Upper lobe of left lung (tissue), 6 donors: ENCODE results near the gene RING1. TPM values are rescaled to one million over a fixed set of nuclear protein-coding genes. Genes with fewer than 3 reads are reported as not detected.

Source experiments
- ATAC-seq, 2 donors: fragments of 200-7000 bp; cut with Tn5 transposase; one replicate each; pipeline ENCODE4 v1.9.1; 2022; ENCODE audit warnings: mild to moderate bottlenecking in 2 of 2, moderate library complexity in 2 of 2; ENCODE audit not compliant: low FRiP score in 2 of 2
- DNase-seq, 2 donors: peaks; one replicate each; pipeline ENCODE4 v3.0.0-alpha.2; 2019 to 2020
- H3K27ac ChIP-seq, 4 donors: fragments of 200-600 bp; sonication (generic); one replicate each; pipeline ENCODE4 v1.5.1; 2016 to 2019
- H3K27me3 ChIP-seq, 4 donors: fragments of 200-600 bp; sonication (generic); one replicate each; pipeline ENCODE4 v1.5.1; 2017 to 2019
- H3K36me3 ChIP-seq, 4 donors: fragments of 200-600 bp; sonication (generic); one replicate each; pipeline ENCODE4 v1.5.1; 2016 to 2019
- H3K4me1 ChIP-seq, 4 donors: fragments of 200-600 bp; sonication (generic); one replicate each; pipeline ENCODE4 v1.5.1; 2018 to 2019
- H3K4me3 ChIP-seq, 4 donors: fragments of 200-600 bp; sonication (generic); one replicate each; pipeline ENCODE4 v1.5.1; 2017 to 2019; ENCODE audit warnings: mild to moderate bottlenecking in 2 of 4, moderate library complexity in 1 of 4
- H3K9me3 ChIP-seq, 4 donors: fragments of 200-600 bp; sonication (generic); one replicate each; pipeline ENCODE4 v1.5.1; 2018 to 2019
- CTCF ChIP-seq, 6 experiments: fragments of 450-650 bp in 4 of 6; fragments of 200-600 bp in 2 of 6; sonication (generic) in 2 of 6; IDR thresholded peaks; one replicate each; pipeline ENCODE4 v1.5.1; 2016 to 2019; ENCODE audit warnings: antibody characterized with exemption in 6 of 6
- EP300 ChIP-seq, 4 donors: sonication (generic); formaldehyde crosslinking; IDR thresholded peaks; one replicate each; pipeline ENCODE4 v1.5.1; 2017; ENCODE audit warnings: antibody characterized with exemption in 4 of 4, control low read depth in 2 of 4
- POLR2A ChIP-seq, 4 donors: fragments of 450-650 bp; IDR thresholded peaks; one replicate each; pipeline ENCODE4 v1.5.1; 2016 to 2017; ENCODE audit warnings: antibody characterized with exemption in 4 of 4, mild to moderate bottlenecking in 2 of 4
- POLR2AphosphoS5 ChIP-seq, 2 donors: sonication (generic); formaldehyde crosslinking; IDR thresholded peaks; one replicate each; pipeline ENCODE4 v1.5.1; 2017; ENCODE audit warnings: antibody characterized with exemption in 2 of 2
- WGBS, 2 donors: methylation state at CpG; one replicate each; pipeline ENCODE4 v1.1.5; 2017 to 2018; 5-methylcytosine and 5-hydroxymethylcytosine counted together
- small RNA-seq, 4 donors: library from RNA; depleted of rRNA; stranded (forward); fragments of <200 nt; gene quantifications; one replicate each; pipeline ENCODE3, GENCODE V24; 2016
- total RNA-seq, 6 donors: library from RNA; depleted of rRNA in 4 of 6; stranded (reverse); fragments of >200 nt in 4 of 6; gene quantifications; one replicate each; pipeline versions ENCODE4 v1.1.0 to v1.2.1, GENCODE V29; 2016 to 2021
- donor health status: DM: no; HTN: no; CAD: no; lungs with moderate emphysema.
- donor health status: DM: no; HTN: yes; CAD: no; lungs with severe emphysema.

The RING1 gene
- total RNA-seq, 6 donors from 2014 or later = 17.9 to 50.6 (median 40.4) TPM

- Histone ChIP-seq H3K9me3 (no peaks in the 10 kb centered on the region), H3K4me1 (peaks cover 23 to 30% (median 25%) of the 10 kb centered on the region in 4 donors), H3K27me3 (no peaks in the 10 kb centered on the region), H3K27ac (no peak overlapping the region), H3K36me3 (peaks cover 0 to 13% (median 0%) of the 10 kb centered on the region in 4 donors), H3K4me3 (no peak overlapping the region)
- no peak for DNase-seq
- TF ChIP-seq CTCF (IDR thresholded peaks at IDR 0.05) (no peak), EP300 (IDR thresholded peaks at IDR 0.05) (no peak), POLR2AphosphoS5 (IDR thresholded peaks at IDR 0.05) (no peak), POLR2A (IDR thresholded peaks at IDR 0.05) (no peak)
- WGBS, 2 donors = 78 to 90% methylated on average over 6 of the region's 6 CpGs
- no peak for ATAC-seq
These were observed 43.2 kb downstream of the RING1 start for GRCh38 chr6:33251395-33252012.

DNA sequence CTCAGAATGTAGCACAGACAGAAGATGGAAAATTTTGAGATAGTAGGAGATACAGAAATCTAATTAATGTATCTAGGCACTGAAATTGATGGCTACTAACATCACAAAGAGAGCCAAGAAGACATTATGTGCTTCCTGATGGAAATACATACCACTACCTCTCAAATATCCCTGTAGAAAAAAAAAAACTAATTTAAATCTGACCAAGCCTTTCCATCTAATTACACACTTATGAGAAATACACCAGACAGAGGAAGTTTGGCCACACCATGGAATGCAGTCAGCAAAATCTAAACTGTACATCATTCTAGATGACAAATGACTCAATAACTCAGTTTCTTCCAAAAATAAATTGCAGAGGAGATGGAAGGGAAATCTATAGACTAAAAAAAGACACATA is 44.5 kb downstream of the RING1 start:
- Histone ChIP-seq H3K4me1 (peaks cover 22 to 29% (median 24%) of the 10 kb centered on the region in 4 donors), H3K9me3 (no peaks in the 10 kb centered on the region), H3K36me3 (peaks cover 0 to 24% (median 0%) of the 10 kb centered on the region in 4 donors), H3K27ac (no peak overlapping the region), H3K27me3 (no peaks in the 10 kb centered on the region), H3K4me3 (no peak overlapping the region)
- TF ChIP-seq EP300 (IDR thresholded peaks at IDR 0.05) = no peak
- no peak for TF ChIP-seq POLR2AphosphoS5 (IDR thresholded peaks at IDR 0.05)
- TF ChIP-seq POLR2A (IDR thresholded peaks at IDR 0.05) = no peak
- no peak for TF ChIP-seq CTCF (IDR thresholded peaks at IDR 0.05)
- ATAC-seq (no peak), DNase-seq (no peak)

- H3K27me3 ChIP-seq = no peaks in the 10 kb centered on the region
These were observed 46.3 kb downstream of the RING1 start for GRCh38 chr6:33254591-33254990.

DNA sequence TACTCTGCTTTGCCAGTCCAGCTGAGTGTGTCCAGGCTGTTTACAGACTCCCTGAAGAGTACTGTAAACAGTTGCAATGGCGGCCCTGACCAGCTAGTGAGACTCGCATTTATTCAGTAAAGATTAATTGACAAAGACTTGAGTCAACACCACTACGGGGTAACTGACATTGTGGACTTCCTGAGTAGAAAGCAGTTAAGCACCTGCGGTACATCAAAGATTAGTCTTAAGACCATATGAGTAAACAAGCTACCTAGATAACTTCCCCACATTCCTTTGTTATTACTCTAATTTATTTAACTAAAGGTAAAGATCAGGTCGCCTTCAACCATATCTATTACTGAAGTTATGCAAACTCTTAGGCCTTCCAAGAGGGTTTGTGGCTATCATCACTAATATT is 50.7 kb downstream of the RING1 start:
- 73 to 85% methylated on average over 5 of the region's 5 CpGs for WGBS, 2 donors
- DNase-seq = no peak
- H3K36me3 ChIP-seq = peaks cover 13 to 78% (median 26%) of the 10 kb centered on the region in 4 donors
- no peaks in the 10 kb centered on the region for H3K4me1 ChIP-seq
- no peaks in the 10 kb centered on the region for H3K27me3 ChIP-seq
- no peak overlapping the region for H3K27ac ChIP-seq
- ATAC-seq = no peak
- TF ChIP-seq CTCF (IDR thresholded peaks at IDR 0.05) = no peak
- no peak for TF ChIP-seq POLR2A (IDR thresholded peaks at IDR 0.05)
- TF ChIP-seq EP300 (IDR thresholded peaks at IDR 0.05) = no peak
- no peak for TF ChIP-seq POLR2AphosphoS5 (IDR thresholded peaks at IDR 0.05)
- H3K9me3 ChIP-seq = no peaks in the 10 kb centered on the region
- H3K4me3 ChIP-seq = no peak overlapping the region

More at GRCh38 chr6:33254591-33254990, 46.3 kb downstream of the RING1 start:
- H3K9me3 ChIP-seq = no peaks in the 10 kb centered on the region
- H3K4me3 ChIP-seq = no peak overlapping the region
- H3K4me1 ChIP-seq = peaks cover 10 to 15% (median 11%) of the 10 kb centered on the region in 4 donors
- H3K36me3 ChIP-seq = peaks cover 0 to 39% (median 4%) of the 10 kb centered on the region in 4 donors
- H3K27ac ChIP-seq = no peak overlapping the region
- DNase-seq = no peak
- ATAC-seq = no peak
- 93 to 95% methylated on average over 4 of the region's 4 CpGs for WGBS, 2 donors
- TF ChIP-seq POLR2AphosphoS5 (IDR thresholded peaks at IDR 0.05) = no peak
- TF ChIP-seq EP300 (IDR thresholded peaks at IDR 0.05) = no peak
- no peak for TF ChIP-seq CTCF (IDR thresholded peaks at IDR 0.05)
- TF ChIP-seq POLR2A (IDR thresholded peaks at IDR 0.05) = no peak

Small RNA genes lying within 50 kb of the gene (small RNA-seq; reads per million reads assigned to genes)
- gene MIR219A1 (1.7 to 5.5 (median 4.2) reads per million in 4 donors), gene RNY4P10 (0 to 1.4 (median 0.09) reads per million in 4 donors)

Other genes with a start within 250 kb of the RING1 start
- gene BRD2, start 239.9 kb upstream of the RING1 start, total RNA-seq = 100 to 1,000 TPM; 144 to 388 (median 183) TPM
- gene HLA-DOA, start 198.9 kb upstream of the RING1 start, total RNA-seq = 10 to 100 TPM in 5 of 6 donors, 1 to 10 TPM in 1; 9.4 to 56.8 (median 30.5) TPM
- gene HLA-DPA1, start 134.9 kb upstream of the RING1 start, total RNA-seq = 100 to 1,000 TPM; 109 to 674 (median 399) TPM
- gene HLA-DPB1, start 132.5 kb upstream of the RING1 start, total RNA-seq = 100 to 1,000 TPM; 194 to 697 (median 373) TPM
- gene COL11A2, start 16.0 kb upstream of the RING1 start, total RNA-seq = 1 to 10 TPM in 2 of 6 donors, under 1 TPM in 4; 0.20 to 2.1 (median 0.74) TPM
- gene RXRB, start 7.8 kb upstream of the RING1 start, total RNA-seq = 10 to 100 TPM; 19.3 to 67.1 (median 48.4) TPM
- 100 to 1,000 TPM in 2 of 6 donors, 10 to 100 TPM in 4; 37.7 to 104 (median 86.7) TPM for gene SLC39A7, start 7.6 kb upstream of the RING1 start, total RNA-seq
- 10 to 100 TPM in 5 of 6 donors, 1 to 10 TPM in 1; 8.2 to 39.3 (median 28.7) TPM for gene HSD17B8, start 3.8 kb upstream of the RING1 start, total RNA-seq
- 100 to 1,000 TPM in 1 of 6 donors, 10 to 100 TPM in 5; 30.1 to 170 (median 45.8) TPM for gene VPS52, start 63.4 kb downstream of the RING1 start, total RNA-seq
- gene RPS18, start 63.6 kb downstream of the RING1 start, total RNA-seq = 1,000 to 10,000 TPM in 4 of 6 donors, 100 to 1,000 TPM in 2; 535 to 2,038 (median 1,627) TPM
- 10 to 100 TPM; 20.1 to 29.7 (median 23.2) TPM for gene B3GALT4, start 68.6 kb downstream of the RING1 start, total RNA-seq
- 10 to 100 TPM; 21.1 to 50.3 (median 41.7) TPM for gene WDR46, start 80.7 kb downstream of the RING1 start, total RNA-seq
- 10 to 100 TPM; 13.8 to 42.9 (median 30.7) TPM for gene PFDN6, start 81.1 kb downstream of the RING1 start, total RNA-seq
- gene RGL2, start 90.4 kb downstream of the RING1 start, total RNA-seq = 100 to 1,000 TPM in 2 of 6 donors, 10 to 100 TPM in 4; 56.5 to 149 (median 77.9) TPM
- 100 to 1,000 TPM; 131 to 310 (median 221) TPM for gene TAPBP, start 105.6 kb downstream of the RING1 start, total RNA-seq
- 10 to 100 TPM; 24.2 to 32.5 (median 28.2) TPM for gene ZBTB22, start 109.2 kb downstream of the RING1 start, total RNA-seq
- 10 to 100 TPM; 29.3 to 57.6 (median 43.5) TPM for gene DAXX, start 114.5 kb downstream of the RING1 start, total RNA-seq
- gene KIFC1, start 183.3 kb downstream of the RING1 start, total RNA-seq = 10 to 100 TPM in 1 of 6 donors, 1 to 10 TPM in 5; 1.2 to 11.8 (median 4.4) TPM
- gene PHF1, start 202.5 kb downstream of the RING1 start, total RNA-seq = 100 to 1,000 TPM in 1 of 6 donors, 10 to 100 TPM in 5; 61.7 to 150 (median 65.5) TPM
- gene CUTA, start 209.6 kb downstream of the RING1 start, total RNA-seq = 100 to 1,000 TPM in 4 of 6 donors, 10 to 100 TPM in 2; 53.4 to 171 (median 112) TPM
- gene SYNGAP1, start 211.6 kb downstream of the RING1 start, total RNA-seq = 10 to 100 TPM in 5 of 6 donors, 1 to 10 TPM in 1; 8.2 to 57.6 (median 19.5) TPM
- 1 to 10 TPM; 3.2 to 8.7 (median 6.1) TPM for gene ZBTB9, start 246.1 kb downstream of the RING1 start, total RNA-seq